GM23248 (cell line): ENCODE measurements around the gene RPS8.

Source experiments
- EZH2 ChIP-seq: fragments of 200-600 bp; sonication (generic); IDR thresholded peaks from 2 replicates; pipeline ENCODE4 v1.6.1; 2018; ENCODE audit warnings: antibody characterized with exemption, mild to moderate bottlenecking; ENCODE audit not compliant: insufficient read depth, poor library complexity, severe bottlenecking
- EZH2phosphoT487 ChIP-seq: fragments of 200-600 bp; sonication (generic); IDR thresholded peaks from 2 replicates; pipeline ENCODE4 v1.6.1; 2018; ENCODE audit warnings: antibody characterized with exemption, moderate library complexity, mild to moderate bottlenecking, low read depth; ENCODE audit not compliant: insufficient read depth

GRCh38 chr1:44759077-44759476 is 16.3 kb upstream of the RPS8 start:
- no peak for TF ChIP-seq EZH2
- TF ChIP-seq EZH2phosphoT487 = no peak
